Measurements from ENCODE around the gene BNIP5.

GRCh38 chr6:36340306-36340617 is 3.6 kb upstream of the BNIP5 start:
- TF ChIP-seq POLR2A (IDR thresholded peaks at IDR 0.05; ENCODE audit: extremely low read depth, insufficient read length) (no peak), CTCF (IDR thresholded peaks at IDR 0.05; ENCODE audit: low read depth, low read length) (no peak), MYC (IDR thresholded peaks at IDR 0.05; ENCODE audit: low read depth, low read length) (no peak), MAX (IDR thresholded peaks at IDR 0.05; ENCODE audit: low read depth, low read length) (no peak)
